ENCODE results near the gene DOCK10. TPM values are rescaled to one million over a fixed set of nuclear protein-coding genes. Genes with fewer than 3 reads are reported as not detected.
A peak's percentile ranks its signal among the peaks of the same experiment; 100 is the strongest.
"Not testable (repeated sequence)": the region's sequence is repeated elsewhere in the genome, so short reads cannot be mapped to it uniquely, and the experiment has no call there.

DOCK10 gene
- total RNA-seq, 1 donor from 2014 or later, result 30.9 TPM

DNA sequence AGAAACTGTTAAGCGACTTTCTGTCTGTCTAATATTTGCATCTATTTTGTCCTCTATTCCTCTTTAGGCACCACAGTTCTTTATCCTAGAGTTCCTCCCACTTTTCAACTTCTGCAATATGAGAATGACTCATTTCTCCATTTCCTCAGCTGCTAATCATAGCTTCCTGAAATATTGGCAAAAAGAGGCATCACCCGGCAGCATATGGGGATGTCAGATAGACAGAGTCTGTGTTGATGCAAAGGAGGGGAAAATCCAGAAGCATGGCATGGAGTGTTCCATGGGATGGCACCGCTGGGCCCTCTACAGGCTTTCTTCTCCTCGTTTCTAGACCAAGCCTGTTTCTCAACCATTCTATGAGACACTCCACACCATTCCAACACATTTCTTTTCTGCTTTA lies 93.4 kb downstream of the DOCK10 start:
- no peaks in the 10 kb centered on the region for H3K9me3 ChIP-seq
- no peaks in the 10 kb centered on the region for H3K27me3 ChIP-seq
- H3K36me3 ChIP-seq, result no peaks in the 10 kb centered on the region
- TF ChIP-seq, protein P1, sequence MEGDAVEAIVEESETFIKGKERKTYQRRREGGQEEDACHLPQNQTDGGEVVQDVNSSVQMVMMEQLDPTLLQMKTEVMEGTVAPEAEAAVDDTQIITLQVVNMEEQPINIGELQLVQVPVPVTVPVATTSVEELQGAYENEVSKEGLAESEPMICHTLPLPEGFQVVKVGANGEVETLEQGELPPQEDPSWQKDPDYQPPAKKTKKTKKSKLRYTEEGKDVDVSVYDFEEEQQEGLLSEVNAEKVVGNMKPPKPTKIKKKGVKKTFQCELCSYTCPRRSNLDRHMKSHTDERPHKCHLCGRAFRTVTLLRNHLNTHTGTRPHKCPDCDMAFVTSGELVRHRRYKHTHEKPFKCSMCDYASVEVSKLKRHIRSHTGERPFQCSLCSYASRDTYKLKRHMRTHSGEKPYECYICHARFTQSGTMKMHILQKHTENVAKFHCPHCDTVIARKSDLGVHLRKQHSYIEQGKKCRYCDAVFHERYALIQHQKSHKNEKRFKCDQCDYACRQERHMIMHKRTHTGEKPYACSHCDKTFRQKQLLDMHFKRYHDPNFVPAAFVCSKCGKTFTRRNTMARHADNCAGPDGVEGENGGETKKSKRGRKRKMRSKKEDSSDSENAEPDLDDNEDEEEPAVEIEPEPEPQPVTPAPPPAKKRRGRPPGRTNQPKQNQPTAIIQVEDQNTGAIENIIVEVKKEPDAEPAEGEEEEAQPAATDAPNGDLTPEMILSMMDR (IDR thresholded peaks at IDR 0.05), result no peak
- peak overlapping the region; percentile 43 to 56 for H3K27ac ChIP-seq
- H3K4me3 ChIP-seq, result no peak overlapping the region
- DNase-seq (ENCODE audit: low spot score in 2 of 2), result no peak
- H3K4me1 ChIP-seq, result peaks cover 0 to 16% of the 10 kb centered on the region in 2 donors
- intact Hi-C loops (cut with DNase I), result no loop called here

DNA sequence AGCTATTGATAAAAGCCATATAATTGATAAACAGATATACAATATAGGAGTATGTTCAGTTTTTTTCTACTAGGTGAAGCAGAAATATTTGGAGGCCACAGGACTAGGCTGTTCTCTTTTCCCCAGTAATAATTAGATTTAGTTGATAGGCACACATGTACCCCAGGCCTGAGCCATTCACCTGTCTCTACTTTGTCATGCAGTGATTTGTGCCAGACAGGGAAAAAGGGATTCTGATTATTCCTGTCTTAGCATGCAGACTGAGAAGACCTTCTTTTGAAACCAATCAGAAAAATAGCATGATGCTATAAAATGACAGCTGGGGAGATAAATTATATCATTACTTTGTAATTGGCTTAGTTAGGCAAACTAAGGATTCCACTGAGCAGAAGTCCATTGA lies 94.3 kb downstream of the DOCK10 start:
- intact Hi-C loops (cut with DNase I), result no loop called here
- no peak for DNase-seq (ENCODE audit: low spot score in 2 of 2)
- H3K27ac ChIP-seq, result no peak overlapping the region
- H3K4me3 ChIP-seq, result no peak overlapping the region
- no peaks in the 10 kb centered on the region for H3K27me3 ChIP-seq
- H3K4me1 ChIP-seq, result peaks cover 0 to 19% of the 10 kb centered on the region in 2 donors
- H3K9me3 ChIP-seq, result no peaks in the 10 kb centered on the region
- H3K36me3 ChIP-seq, result no peaks in the 10 kb centered on the region
- TF ChIP-seq, protein P1 (IDR thresholded peaks at IDR 0.05), result no peak

DNA sequence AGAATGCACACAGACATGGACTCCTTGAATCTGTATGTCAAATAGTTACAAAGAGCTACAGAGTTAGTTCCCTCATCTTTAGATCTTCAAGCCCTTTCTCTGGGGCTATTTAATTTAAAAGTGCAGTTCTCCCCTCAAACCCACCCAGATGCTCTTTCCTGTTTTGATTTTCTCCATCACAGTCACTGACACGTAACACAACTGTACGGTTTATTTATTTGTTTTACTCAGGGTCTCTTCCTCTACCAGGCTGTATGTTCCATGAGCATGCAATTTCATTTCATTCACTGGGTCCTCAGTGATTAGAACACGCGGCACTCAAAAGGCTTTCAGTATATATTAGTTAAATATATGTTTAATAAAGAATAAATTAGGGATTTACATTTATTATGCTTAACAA lies 94.7 kb downstream of the DOCK10 start:
- no peak for DNase-seq (ENCODE audit: low spot score in 2 of 2)
- H3K4me1 ChIP-seq, result peaks cover 0 to 21% of the 10 kb centered on the region in 2 donors
- TF ChIP-seq, protein P1 (IDR thresholded peaks at IDR 0.05), result no peak
- H3K36me3 ChIP-seq, result no peaks in the 10 kb centered on the region
- H3K4me3 ChIP-seq, result no peak overlapping the region
- H3K27ac ChIP-seq, result peak overlapping the region in 1 of 2 donors; percentile 4
- H3K27me3 ChIP-seq, result no peaks in the 10 kb centered on the region
- no peaks in the 10 kb centered on the region for H3K9me3 ChIP-seq
- intact Hi-C loops (cut with DNase I), result no loop called here

DNA sequence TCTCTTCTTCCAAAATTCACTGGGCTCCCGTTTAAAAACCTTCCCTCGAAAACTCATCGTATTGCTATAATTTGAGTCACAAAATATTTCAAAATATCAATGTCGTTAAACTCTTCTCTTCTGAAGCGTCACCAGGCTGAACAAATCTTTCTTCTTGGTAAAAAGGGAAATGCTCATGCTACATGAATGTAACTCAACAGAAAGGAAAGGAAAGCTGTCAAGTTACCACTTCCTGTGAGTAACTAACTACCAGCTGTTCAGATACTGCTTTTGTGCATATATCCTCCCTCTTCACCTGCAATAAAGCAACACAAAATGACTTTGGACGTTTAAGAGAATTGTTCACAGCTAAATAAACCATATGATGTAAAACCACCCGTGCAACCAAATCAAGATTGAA lies 95.4 kb downstream of the DOCK10 start:
- peak overlapping the region; percentile 4 to 28 for H3K27ac ChIP-seq
- intact Hi-C loops (cut with DNase I), result no loop called here
- no peak for DNase-seq (ENCODE audit: low spot score in 2 of 2)
- no peaks in the 10 kb centered on the region for H3K27me3 ChIP-seq
- peaks cover 0 to 27% of the 10 kb centered on the region in 2 donors for H3K4me1 ChIP-seq
- TF ChIP-seq, protein P1 (IDR thresholded peaks at IDR 0.05), result no peak
- H3K9me3 ChIP-seq, result no peaks in the 10 kb centered on the region
- H3K4me3 ChIP-seq, result peak overlapping the region in 1 of 2 donors; percentile 23
- H3K36me3 ChIP-seq, result no peaks in the 10 kb centered on the region

DNA sequence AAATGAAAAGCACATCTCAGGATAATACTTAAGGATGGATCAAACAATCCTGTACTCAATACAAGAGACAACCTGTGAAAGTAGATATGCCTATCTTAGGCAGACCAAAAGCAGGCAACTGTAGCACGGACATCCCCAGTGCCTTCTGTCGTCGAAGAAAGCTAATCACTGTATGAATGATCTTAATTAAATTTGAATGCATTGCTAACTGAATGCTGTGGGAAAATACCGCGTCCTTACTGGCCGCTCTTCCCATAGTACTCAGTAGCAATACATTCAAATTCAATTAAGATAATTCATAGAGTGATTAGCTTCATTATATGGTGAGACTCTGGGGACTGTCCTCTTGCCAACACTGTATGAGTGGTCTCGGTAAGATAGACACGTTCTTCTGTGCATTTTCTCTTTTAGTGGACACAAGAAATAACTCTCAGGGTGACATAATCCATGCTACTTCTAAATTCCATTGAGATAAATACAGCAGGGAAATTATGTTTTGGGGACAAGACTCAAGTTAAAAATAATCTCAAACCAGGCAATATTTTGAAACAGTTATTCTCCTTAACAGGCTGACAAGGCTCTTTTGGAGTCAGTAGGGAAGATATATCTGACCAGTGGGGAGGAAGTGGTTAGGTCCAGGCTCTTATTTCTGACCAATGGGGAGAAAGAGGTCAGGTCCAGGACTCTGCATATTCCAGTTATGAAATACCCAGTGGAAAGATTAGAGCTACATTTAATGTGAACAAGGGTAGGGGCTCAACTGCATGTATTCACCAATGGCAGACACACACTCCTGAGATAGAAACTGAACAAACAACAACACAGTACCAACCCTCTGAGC lies 97.3 kb downstream of the DOCK10 start:
- Histone ChIP-seq H3K9me3 (no peaks in the 10 kb centered on the region), H3K27ac (peak overlapping the region; percentile 31 to 52), H3K27me3 (no peaks in the 10 kb centered on the region), H3K4me3 (peak overlapping the region in 1 of 2 donors; percentile 2), H3K4me1 (peaks cover 0 to 34% of the 10 kb centered on the region in 2 donors), H3K36me3 (no peaks in the 10 kb centered on the region)
- intact Hi-C loops (cut with DNase I), result no loop called here
- no peak for DNase-seq (ENCODE audit: low spot score in 2 of 2)
- TF ChIP-seq, protein P1 (IDR thresholded peaks at IDR 0.05), result no peak

DNA sequence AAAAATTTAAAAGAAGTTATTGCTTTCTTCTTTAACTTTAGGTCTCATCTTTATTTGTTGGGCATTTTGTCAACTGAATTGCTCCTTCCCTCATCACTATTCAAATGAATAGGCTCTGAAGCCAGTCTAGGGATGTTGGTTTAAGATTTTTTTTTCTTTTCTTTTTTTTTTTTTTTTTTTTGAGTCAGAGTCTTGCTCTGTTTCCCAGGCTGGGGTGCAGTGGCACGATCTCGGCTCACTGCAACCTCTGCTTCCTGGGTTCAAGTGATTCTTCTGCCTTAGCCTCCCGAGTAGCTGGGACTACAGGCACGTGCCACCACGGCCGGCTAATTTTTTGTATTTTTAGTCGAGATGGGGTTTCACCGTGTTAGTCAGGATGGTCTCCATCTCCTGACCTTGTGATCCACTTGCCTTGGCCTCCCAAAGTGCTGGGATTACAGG lies 98.6 kb downstream of the DOCK10 start:
- H3K9me3 ChIP-seq; intact Hi-C loops (cut with DNase I); H3K36me3 ChIP-seq; H3K27me3 ChIP-seq; H3K4me3 ChIP-seq; DNase-seq (ENCODE audit: low spot score in 2 of 2): not testable (repeated sequence)
- H3K4me1 ChIP-seq, result peaks cover 0 to 28% of the 10 kb centered on the region in 2 donors
- H3K27ac ChIP-seq, result peak overlapping the region; percentile 23 to 52
